GM23338 (cell line): ENCODE data around the gene TRIM27.

ENCODE experiments used
- CREB1 ChIP-seq: fragments of 250-450 bp; sonication (Bioruptor Pico); IDR thresholded peaks from 2 replicates; pipeline ENCODE4 v1.5.0; 2020; ENCODE audit warnings: low read depth, mild to moderate bottlenecking, moderate library complexity
- EZH2 ChIP-seq: fragments of 200-600 bp; sonication (generic); IDR thresholded peaks from one replicate; pipeline ENCODE4 v1.8.0; 2017; ENCODE audit warnings: antibody characterized with exemption, mild to moderate bottlenecking, low read depth; ENCODE audit not compliant: unreplicated experiment
- EZH2phosphoT487 ChIP-seq: fragments of 200-600 bp; sonication (generic); IDR thresholded peaks from one replicate; pipeline ENCODE4 v1.8.1; 2018; ENCODE audit warnings: antibody characterized with exemption; ENCODE audit not compliant: unreplicated experiment
- JUNB ChIP-seq: IDR thresholded peaks from one replicate; pipeline ENCODE4 v1.6.1; 2016; ENCODE audit warnings: antibody characterized with exemption; ENCODE audit not compliant: unreplicated experiment
- NANOG ChIP-seq: IDR thresholded peaks from 2 replicates; pipeline ENCODE4 v1.6.1; 2016; ENCODE audit warnings: antibody characterized with exemption, borderline replicate concordance
- POLR2AphosphoS5 ChIP-seq: IDR thresholded peaks from 2 replicates; pipeline ENCODE4 v1.6.1; 2016; ENCODE audit warnings: antibody characterized with exemption, low read depth
- REST ChIP-seq: IDR thresholded peaks from one replicate; pipeline ENCODE4 v1.6.1; 2018; ENCODE audit warnings: antibody characterized with exemption; ENCODE audit not compliant: unreplicated experiment
- STAT1 ChIP-seq: IDR thresholded peaks from one replicate; pipeline ENCODE4 v1.6.1; 2016; ENCODE audit warnings: antibody characterized with exemption; ENCODE audit not compliant: unreplicated experiment
- ZNF331 ChIP-seq: fragments of 250-450 bp; sonication (Bioruptor Pico); IDR thresholded peaks from 2 replicates; pipeline ENCODE4 v1.5.0; 2020; ENCODE audit warnings: low read depth, mild to moderate bottlenecking, moderate library complexity
- TF ChIP-seq, protein P1 (sequence below), 2 experiments: fragments of 200-600 bp in 1 of 2; sonication (generic) in 1 of 2; conservative IDR thresholded peaks; 2 replicates each; pipeline versions ENCODE4 v1.5.1 to v1.6.1; 2016 to 2017; ENCODE audit warnings: antibody characterized with exemption in 2 of 2, low read depth in 2 of 2, mild to moderate bottlenecking in 2 of 2, moderate library complexity in 1 of 2
- TF ChIP-seq, protein P2 (sequence below): fragments of 250-450 bp; sonication (Bioruptor Pico); IDR thresholded peaks from 2 replicates; pipeline ENCODE4 v1.5.0; 2020; ENCODE audit warnings: mild to moderate bottlenecking, moderate library complexity
- TF ChIP-seq, protein P3 (sequence below): IDR thresholded peaks from 2 replicates; pipeline ENCODE4 v1.6.1; 2016; ENCODE audit warnings: antibody characterized with exemption

DNA sequence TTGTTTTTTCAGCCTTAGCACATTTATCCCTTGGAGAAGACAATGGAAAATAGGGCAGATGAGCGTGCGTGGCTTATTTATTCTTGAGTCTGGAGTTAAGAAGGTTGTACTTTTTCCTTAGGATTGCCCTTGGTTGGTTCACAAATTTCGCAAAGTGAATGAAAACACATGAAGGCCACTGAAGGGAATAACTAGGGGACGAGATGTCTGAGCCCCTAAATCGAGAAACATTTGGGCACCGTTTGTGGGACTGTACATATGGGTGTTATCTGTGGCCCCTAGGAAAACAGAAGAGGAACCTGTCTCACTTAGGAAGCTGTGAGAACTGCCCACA lies 19.4 kb upstream of the TRIM27 start:
- TF ChIP-seq, protein P1, sequence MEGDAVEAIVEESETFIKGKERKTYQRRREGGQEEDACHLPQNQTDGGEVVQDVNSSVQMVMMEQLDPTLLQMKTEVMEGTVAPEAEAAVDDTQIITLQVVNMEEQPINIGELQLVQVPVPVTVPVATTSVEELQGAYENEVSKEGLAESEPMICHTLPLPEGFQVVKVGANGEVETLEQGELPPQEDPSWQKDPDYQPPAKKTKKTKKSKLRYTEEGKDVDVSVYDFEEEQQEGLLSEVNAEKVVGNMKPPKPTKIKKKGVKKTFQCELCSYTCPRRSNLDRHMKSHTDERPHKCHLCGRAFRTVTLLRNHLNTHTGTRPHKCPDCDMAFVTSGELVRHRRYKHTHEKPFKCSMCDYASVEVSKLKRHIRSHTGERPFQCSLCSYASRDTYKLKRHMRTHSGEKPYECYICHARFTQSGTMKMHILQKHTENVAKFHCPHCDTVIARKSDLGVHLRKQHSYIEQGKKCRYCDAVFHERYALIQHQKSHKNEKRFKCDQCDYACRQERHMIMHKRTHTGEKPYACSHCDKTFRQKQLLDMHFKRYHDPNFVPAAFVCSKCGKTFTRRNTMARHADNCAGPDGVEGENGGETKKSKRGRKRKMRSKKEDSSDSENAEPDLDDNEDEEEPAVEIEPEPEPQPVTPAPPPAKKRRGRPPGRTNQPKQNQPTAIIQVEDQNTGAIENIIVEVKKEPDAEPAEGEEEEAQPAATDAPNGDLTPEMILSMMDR (conservative IDR thresholded peaks at IDR 0.05; ENCODE audit: low read depth in 2 of 2): no peak
- TF ChIP-seq EZH2phosphoT487 (no peak), POLR2AphosphoS5 (no peak), EZH2 (no peak), JUNB (no peak), REST (no peak), STAT1 (no peak), NANOG (no peak), ZNF331 (no peak), CREB1 (CRISPR knock-in tag) (no peak)
- TF ChIP-seq, protein P2, sequence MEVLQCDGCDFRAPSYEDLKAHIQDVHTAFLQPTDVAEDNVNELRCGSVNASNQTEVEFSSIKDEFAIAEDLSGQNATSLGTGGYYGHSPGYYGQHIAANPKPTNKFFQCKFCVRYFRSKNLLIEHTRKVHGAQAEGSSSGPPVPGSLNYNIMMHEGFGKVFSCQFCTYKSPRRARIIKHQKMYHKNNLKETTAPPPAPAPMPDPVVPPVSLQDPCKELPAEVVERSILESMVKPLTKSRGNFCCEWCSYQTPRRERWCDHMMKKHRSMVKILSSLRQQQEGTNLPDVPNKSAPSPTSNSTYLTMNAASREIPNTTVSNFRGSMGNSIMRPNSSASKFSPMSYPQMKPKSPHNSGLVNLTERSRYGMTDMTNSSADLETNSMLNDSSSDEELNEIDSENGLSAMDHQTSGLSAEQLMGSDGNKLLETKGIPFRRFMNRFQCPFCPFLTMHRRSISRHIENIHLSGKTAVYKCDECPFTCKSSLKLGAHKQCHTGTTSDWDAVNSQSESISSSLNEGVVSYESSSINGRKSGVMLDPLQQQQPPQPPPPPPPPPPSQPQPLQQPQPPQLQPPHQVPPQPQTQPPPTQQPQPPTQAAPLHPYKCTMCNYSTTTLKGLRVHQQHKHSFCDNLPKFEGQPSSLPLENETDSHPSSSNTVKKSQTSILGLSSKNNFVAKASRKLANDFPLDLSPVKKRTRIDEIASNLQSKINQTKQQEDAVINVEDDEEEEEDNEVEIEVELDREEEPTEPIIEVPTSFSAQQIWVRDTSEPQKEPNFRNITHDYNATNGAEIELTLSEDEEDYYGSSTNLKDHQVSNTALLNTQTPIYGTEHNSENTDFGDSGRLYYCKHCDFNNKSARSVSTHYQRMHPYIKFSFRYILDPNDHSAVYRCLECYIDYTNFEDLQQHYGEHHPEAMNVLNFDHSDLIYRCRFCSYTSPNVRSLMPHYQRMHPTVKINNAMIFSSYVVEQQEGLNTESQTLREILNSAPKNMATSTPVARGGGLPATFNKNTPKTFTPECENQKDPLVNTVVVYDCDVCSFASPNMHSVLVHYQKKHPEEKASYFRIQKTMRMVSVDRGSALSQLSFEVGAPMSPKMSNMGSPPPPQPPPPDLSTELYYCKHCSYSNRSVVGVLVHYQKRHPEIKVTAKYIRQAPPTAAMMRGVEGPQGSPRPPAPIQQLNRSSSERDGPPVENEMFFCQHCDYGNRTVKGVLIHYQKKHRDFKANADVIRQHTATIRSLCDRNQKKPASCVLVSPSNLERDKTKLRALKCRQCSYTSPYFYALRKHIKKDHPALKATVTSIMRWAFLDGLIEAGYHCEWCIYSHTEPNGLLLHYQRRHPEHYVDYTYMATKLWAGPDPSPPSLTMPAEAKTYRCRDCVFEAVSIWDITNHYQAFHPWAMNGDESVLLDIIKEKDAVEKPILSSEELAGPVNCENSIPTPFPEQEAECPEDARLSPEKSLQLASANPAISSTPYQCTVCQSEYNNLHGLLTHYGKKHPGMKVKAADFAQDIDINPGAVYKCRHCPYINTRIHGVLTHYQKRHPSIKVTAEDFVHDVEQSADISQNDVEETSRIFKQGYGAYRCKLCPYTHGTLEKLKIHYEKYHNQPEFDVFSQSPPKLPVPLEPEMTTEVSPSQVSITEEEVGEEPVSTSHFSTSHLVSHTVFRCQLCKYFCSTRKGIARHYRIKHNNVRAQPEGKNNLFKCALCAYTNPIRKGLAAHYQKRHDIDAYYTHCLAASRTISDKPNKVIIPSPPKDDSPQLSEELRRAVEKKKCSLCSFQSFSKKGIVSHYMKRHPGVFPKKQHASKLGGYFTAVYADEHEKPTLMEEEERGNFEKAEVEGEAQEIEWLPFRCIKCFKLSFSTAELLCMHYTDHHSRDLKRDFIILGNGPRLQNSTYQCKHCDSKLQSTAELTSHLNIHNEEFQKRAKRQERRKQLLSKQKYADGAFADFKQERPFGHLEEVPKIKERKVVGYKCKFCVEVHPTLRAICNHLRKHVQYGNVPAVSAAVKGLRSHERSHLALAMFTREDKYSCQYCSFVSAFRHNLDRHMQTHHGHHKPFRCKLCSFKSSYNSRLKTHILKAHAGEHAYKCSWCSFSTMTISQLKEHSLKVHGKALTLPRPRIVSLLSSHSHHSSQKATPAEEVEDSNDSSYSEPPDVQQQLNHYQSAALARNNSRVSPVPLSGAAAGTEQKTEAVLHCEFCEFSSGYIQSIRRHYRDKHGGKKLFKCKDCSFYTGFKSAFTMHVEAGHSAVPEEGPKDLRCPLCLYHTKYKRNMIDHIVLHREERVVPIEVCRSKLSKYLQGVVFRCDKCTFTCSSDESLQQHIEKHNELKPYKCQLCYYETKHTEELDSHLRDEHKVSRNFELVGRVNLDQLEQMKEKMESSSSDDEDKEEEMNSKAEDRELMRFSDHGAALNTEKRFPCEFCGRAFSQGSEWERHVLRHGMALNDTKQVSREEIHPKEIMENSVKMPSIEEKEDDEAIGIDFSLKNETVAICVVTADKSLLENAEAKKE (CRISPR knock-in tag): no peak
- TF ChIP-seq, protein P3, sequence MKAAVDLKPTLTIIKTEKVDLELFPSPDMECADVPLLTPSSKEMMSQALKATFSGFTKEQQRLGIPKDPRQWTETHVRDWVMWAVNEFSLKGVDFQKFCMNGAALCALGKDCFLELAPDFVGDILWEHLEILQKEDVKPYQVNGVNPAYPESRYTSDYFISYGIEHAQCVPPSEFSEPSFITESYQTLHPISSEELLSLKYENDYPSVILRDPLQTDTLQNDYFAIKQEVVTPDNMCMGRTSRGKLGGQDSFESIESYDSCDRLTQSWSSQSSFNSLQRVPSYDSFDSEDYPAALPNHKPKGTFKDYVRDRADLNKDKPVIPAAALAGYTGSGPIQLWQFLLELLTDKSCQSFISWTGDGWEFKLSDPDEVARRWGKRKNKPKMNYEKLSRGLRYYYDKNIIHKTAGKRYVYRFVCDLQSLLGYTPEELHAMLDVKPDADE: no peak
